ENCODE data around the gene MINDY3.
"Not testable (repeated sequence)": the region's sequence is repeated elsewhere in the genome, so short reads cannot be mapped to it uniquely, and the experiment has no call there.

MINDY3 gene

DNA sequence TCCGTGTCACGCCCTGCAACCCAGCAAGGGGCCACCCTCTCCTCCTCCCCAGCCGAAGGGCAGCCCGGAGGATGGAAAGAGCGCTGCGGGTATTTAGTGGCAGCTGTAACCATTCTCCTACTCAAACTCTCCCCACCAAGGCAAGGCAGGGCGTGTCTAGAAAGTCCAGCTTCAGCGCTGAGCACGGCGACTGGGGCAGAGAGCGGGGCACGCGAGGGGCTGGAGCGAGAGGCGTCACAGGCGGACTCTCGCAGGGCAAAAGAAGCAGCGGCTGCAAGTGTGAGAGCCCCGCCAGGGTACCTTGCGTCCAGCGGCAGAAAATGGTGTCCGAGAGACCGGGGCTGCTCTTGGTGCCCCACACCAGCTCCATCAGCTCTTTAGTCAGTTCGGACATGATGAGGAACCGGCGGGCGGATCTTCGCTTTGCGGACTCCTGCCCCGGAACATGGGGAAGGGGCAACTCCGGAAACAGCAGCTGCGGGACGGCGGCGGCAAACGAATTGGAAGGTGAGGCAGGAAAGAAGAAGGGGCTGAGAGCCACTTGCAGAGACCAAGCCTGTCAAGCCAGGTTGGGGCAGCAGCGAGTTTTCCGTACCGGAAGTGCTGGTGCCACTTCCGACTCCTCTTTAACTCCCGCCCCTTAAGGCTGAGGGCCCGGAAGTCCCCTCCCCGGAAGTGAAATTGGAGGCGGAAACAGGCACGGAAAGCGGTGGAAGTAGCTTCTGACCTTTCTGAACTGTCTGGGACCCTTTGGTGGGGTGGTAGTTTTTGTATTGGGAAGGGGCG lies at the start of gene MINDY3:
TSS of gene MINDY3 (minus strand) at position 602 of the 786 bp plus-strand sequence. CDS start at position 394, 208 bp downstream.
- peak; percentile 79 for DNase-seq

DNA sequence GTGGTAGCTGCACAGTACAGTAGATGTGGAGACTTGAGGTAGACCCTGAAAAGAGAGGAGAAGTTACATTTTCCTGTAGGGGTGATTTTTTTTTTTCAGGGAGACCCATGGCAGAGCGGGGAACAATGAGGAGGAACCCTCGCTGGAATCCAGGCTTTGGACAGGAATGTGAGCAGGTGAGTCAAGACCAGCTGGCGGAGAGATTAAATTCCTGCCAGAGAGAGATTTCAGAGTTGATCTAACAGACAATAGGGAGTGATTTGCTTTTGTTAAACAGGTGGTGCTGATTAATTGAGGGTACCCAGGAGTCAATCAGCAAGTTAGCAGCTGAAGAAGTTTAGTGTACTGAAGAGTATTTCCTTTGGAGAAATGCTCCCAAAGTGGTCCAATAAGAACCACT lies 41.6 kb upstream of the MINDY3 start:
- DNase-seq, result no peak

DNA sequence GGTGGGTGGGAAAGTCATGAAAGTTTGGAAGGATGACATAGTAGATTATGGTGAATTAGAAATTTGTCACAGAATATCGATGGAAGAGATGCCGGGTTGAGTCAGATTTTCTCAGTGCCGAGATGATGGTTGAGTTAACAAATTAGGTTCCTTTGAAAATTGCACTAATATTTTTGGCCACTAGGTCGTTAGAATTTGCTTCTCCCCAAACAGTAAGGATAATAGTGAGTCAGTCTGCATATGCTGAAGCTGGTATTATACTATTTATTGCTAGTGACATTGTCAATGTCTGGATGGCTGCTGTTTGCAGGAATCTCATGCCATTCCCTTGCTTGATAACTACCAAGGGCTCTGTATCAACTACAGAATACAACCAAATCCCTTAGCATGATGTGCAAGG lies 37.7 kb upstream of the MINDY3 start:
- DNase-seq, result no peak

DNA sequence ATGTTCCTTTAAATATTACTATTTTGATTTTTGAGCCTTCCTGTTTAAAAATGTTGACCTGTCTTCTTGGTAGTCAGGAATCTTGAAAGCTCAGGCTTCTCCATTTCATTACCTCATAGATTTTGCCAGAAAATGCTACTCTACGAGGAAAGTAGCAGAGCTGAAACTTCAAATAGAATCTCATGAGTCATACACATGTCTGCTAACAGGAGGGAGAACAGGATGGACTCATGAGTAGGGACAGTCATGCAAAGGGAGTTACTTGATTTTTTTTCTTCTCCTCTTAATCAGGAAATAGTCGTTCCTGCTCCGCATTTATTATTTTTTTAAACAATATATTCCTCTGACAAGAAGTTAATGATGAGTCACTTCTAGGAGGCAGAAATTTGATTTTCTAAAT lies 37.0 kb upstream of the MINDY3 start:
- no peak for DNase-seq

DNA sequence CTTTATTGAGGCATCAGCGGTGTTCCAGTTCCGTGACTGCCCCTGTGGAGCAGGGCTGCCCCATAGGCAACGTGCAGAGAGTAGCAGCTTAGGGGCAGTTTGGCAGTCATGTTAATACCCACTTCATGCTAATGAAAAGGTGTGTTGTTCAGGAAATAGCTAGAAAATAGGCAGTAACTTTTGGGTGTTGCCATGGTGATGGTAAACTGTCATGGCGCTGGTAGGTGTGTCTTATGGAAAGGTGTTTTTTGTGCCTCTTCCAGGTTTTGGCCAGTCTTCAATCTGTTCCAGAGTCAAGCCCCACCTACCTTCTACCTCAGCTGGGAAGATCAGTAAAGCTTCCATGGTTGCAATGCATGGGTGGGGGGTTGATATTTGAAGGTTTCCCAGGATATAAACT lies 36.3 kb upstream of the MINDY3 start:
- no peak for DNase-seq

DNA sequence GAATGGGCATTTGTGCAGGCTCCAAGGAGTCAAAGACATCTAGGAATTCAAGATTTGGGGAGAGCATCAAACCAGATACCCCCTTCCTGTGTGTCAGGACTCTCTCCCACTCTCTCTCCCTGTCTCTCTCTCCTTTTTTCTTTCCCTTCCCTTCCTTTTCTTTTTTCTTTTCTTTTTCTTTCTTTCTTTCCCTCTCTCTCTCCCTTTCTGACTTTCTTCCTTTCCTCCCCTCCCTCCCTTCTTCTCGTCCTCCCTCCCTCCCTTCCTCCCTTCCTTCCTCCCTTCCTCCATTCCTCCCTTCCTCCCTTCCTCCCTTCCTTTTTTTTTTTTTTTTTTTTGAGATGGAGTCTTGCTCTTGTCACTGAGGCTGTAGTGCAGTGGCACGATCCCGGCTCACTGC lies 24.1 kb upstream of the MINDY3 start:
- no peak for DNase-seq

DNA sequence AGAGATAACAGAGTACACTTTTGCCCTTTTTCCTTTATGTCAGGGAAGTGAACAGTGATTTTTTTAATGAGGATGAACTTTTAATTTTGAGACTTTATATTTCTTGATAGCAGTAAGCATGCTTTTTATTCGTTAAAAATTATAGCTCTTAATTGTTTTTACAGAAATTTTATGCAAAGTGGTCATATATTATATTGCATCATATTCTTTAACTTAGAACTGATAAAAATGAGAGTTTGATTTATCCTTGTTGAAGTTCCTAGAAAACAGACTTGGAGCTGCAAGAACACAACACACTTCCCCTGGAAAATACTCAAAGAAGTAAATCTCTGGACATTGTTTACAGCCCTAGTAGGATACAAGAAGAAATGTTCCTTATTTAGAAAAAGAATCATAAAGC lies 21.2 kb upstream of the MINDY3 start:
- no peak for DNase-seq

DNA sequence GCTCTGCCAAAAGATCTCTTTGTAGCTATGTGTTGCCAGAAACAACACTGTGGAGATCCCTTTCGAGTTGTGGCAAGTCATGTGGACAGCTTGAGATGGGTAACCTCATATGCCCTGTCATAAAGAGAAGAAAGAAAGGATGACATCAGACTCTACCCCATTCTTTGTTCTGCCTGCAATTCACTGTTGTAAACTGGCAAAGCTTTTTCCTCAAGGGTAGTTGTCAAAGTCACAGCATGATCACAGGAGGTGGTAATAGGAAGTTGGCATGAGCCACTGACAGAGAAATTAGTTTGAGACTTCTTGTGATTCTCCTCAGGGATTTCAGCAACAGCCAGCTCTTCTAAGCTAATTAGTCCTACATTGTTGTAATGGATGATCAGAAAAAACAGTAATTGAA lies 19.4 kb upstream of the MINDY3 start:
- DNase-seq, result no peak

DNA sequence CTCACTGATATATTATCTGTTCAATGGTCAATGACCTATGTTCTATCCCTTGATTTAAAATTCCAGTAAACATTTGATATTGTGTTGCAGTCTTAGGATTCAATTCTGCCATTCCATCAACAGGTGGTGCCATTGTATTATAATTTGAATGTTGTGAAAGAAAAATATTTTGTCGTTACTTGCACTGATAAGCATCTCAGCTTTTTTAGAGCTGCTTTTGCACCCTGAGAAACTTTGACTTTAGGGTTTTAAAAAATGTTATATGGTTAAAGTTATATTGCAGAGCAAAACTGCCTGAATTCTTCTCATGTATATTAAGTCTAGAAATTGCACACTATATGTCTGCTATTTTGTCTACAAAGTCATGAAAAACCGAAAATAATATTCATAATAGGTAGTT lies 18.8 kb upstream of the MINDY3 start:
- DNase-seq, result no peak

DNA sequence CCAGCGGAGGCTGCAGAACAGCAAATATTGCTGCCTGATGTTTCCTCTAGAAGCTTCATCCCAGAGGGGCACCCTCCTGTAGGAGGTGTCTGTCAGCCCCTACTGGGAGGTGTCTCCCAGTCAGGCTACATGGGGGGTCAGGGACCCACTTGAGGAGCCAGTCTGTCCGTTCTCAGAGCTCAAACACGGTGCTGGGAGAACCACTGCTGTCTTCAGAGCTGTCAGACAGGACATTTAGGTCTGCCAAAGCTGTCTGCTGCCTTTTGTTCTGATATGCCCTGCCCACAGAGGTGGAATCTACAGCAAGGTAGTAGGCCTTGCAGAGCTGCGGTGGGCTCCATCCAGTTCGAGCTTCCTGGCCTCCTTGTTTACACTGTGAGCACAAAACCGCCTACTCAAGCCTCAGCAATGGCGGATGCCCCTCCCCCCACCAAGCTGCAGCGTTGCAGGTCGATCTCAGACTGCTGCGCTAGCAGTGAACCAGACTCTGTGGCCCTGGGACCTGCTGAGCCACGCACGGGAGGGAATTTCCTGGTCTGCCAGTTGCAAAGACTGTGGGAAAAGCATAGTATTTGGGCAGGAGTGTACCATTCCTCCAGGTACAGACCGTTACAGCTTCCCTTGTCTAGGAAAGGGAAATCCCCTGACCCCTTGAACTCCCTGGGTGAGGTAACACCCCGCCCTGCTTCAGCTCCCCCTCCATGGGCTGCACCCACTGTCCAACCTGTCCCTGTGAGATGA lies 17.7 kb upstream of the MINDY3 start:
- DNase-seq, result no peak

DNA sequence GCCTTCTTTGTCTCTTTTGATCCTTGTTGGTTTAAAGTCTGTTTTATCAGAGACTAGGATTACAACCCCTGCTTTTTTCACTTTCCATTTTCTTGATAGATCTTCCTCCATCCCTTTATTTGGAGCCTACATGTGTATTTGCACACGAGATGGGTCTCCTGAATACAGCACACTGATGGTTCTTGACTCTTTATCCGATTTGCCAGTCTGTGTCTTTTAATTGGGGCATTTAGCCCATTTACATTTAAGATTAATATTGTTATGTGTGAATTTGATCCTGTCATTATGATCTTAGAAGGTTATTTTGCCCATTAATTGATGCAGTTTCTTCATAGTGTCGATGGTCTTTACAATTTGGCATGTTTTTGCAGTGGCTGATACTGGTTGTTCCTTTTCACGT lies 16.0 kb upstream of the MINDY3 start:
- not testable (repeated sequence) for DNase-seq

DNA sequence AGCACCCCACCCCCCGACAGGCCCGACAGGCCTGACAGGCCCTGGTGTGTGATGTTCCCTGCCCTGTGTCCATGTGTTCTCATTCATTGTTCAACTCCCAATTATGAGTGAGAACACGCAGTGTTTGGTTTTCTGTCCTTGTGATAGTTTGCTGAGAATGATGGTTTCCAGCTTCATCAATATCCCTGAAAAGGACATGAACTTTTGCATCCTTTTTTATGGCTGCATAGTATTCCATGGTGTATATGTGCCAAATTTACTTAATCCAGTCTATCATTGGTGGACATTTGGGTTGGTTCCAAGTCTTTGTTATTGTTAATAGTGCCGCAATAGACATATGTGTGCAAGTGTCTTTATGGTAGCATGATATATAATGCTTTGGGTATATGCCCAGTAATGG lies 12.3 kb upstream of the MINDY3 start:
- DNase-seq, result not testable (repeated sequence)

DNA sequence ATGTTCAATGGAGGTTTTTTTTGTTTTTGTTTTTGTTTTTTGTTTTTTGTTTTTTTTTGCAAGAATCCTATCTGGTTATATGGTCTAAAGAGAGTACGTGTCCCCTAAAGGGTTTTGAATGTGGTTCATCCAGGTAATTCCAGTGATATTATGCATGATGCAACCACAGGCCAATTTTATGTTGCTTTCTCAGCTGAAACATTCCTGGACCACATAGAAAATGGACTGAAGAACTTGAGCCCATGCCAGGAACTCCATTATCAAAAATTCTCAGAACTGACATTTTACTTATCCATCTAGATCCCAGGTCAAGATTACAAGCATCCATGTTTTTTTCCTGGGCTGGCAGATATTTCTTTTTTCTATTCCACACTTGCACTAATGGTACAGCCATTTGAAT lies 11.5 kb upstream of the MINDY3 start:
- no peak for DNase-seq

DNA sequence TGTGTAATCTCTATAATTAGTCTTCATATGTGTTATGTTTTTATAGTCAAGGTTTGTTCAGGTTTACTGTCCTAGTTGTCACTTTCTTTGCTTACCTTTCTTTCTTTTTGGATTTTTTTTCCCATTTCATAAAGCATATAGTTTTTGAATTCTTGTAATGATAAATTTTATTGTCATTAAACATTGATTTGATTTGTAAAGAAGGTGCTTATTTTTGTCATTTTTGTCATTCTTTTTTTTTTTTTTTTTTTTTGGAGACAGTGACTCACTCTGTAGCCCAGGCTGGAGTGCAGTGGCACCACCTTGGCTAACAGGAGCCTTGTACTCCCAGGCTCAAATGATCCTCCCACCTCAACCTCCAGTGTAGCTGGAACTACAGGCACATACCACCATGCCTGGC lies 9.6 kb upstream of the MINDY3 start:
- DNase-seq, result no peak

DNA sequence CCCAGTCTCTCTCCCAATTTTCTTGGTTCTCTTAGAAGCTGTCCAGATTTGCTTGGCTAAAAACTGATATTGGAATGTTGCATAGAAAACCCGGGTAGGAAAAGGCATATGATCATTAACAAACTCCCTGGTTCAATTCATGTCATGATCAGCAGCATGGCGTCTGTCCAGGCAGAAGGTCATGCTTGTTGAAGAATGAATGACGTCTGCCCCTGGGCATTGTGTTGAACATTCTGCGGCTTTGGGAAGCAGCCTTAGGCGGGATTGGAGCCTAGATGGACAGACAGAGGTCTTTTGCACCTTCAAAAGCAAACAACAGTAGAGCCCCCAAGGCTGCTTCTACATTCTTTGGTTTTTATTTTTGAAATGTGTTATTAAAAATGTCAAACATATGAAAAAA lies 7.7 kb upstream of the MINDY3 start:
- no peak for DNase-seq

DNA sequence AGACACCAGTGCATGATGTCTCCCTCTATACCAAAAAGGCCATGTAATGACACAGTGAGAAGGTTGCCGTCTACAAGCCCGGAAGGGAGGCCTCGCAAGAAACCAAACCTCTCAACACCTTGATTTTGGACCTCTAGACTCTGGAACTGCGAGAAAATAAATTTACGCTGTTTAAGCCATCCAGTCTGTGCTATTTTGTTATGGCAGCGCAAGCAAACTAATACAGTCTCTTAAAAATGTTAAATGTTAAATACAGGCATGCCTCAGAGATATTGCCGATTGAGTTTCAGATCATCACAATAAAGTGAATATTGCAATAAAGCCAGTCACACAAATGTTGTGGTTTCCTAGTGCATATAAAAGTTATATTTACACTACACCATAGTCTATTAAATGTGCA lies 5.0 kb upstream of the MINDY3 start:
- no peak for DNase-seq

DNA sequence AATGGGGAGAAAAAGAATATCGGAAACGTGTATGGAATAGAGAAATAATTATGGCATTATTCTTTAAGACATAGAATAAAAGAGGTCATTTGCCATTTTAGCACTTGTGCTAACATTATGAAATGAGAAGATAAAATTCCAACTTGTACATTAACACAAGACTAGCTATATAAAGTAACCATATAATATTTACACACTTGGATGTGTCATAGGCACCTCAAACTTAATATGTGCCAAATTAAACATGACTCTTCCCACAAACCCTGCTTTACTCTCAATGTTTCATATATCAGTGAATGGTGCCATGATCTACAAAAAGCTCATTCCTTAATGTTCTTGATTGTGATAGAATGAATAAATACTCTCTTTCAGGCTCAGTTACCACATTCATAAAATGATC lies 4.1 kb upstream of the MINDY3 start:
- no peak for DNase-seq

DNA sequence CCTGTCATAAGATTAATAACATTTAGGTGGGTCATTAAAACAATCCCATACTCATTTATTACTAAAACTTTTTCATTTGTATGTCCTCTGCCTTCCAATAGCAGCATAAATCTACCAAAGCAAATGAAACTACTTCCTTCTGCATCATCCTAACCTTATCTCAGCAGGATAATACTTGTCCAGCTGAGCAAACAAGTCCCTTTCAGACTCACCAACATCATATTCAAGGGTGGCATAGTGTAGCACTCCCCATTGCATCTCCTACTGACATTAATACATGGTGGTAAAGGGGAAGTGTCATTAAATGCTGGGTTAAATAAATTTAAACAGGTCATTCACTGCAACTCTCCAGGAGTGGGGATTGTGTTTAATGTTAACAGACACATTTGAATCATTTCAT lies 3.4 kb upstream of the MINDY3 start:
- DNase-seq, result no peak

DNA sequence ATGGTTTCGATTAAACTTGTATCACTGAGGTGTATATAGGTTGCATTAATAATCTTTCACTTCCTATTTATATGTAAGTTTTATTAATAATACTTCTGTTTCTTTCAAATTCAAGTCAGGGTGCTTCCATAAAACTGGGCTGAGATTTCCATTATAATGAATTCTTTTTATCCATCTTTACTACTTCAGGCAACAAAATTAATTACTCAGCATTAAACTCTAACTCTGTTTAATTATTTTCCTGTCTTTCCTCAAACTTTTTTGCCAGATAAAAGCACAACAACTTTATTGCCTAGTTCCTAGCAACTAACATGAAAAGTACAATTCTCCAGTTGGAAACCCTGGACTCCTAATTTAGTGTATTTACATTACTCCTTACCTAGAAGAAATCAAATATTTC lies 3.0 kb upstream of the MINDY3 start:
- no peak for DNase-seq

DNA sequence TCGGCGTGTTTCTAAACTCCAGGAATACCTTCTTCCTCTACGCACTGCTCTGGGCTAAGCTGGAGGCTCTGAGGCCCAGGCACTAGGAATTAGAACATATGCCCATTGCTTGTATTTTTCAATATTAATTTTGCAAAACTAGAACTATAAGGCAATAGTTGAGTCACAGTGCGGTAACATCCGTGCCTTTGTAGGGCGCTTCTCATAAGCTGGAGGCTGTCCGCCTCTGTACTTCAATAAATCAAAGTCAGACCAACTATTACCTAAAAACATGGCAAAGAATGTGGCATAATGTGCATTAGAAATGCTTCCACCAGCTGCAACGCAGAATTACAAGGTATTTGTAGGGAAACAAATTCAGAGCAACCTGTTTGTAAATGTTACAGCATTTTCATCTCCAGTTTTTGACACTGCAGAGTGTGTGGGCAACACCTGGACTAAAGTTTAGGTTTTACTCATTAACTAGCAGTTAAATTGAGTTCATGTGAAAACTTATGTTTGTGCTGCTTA lies 440 bp upstream of the MINDY3 start:
- DNase-seq, result no peak

DNA sequence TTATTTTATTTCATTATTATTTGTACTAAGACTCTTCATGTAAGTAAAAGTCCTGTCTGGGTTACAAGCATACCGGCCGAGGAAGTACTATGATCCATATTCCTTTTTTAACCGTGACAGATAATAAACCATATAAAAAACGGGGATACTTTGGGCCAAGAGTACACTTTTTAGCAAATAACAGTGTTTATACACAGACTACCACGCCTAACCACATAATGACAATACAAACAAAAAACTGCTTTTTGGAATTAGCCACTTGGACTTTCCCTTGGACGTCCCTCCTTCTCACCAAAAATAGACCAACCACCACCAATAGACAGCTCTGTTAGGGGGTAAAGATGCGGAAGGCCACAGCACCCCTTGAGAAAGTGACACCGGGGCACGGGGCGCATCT lies 800 bp downstream of the MINDY3 start:
- DNase-seq, result no peak

DNA sequence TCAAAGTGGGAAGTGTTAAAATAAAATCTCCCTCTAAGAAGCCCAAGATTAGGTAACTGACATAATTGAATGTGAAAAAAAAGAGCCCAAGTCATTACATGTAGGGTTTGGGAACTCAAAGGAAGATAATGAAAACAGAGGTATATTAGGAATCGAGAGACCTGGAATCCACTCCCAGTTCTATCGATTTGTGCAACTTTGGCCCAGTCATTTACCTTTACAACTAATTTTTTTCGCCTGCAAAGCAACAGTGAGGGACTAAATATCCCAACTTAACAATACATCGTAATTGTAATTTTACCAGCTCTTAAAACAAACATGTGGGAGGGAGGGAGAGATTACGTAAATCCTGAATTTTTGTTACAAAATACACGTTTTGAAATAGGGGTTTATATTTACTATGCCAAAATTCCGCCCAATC lies 1.4 kb downstream of the MINDY3 start:
- DNase-seq, result no peak

DNA sequence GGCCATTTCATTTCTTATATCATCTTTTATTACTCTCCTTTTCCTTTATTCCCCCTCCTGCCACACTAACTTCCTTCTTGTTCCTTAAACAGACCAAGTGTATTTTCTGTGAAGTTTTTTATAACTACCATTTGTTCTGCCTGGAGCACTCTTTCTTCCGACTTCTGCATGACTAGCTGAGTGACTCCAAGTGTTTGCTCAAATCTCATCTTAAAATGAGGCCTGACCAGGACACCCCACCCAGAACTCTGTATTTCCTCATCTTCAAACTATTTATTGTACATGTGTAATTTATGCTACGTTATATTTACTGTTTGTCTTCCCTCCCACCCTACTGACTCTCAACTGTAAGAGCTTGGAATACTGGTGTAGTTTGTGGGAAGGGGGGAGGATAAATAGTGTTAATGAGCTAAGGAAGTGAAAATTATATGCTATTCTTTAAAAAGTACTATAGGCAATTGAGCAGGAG lies 3.2 kb downstream of the MINDY3 start:
- DNase-seq, result no peak

DNA sequence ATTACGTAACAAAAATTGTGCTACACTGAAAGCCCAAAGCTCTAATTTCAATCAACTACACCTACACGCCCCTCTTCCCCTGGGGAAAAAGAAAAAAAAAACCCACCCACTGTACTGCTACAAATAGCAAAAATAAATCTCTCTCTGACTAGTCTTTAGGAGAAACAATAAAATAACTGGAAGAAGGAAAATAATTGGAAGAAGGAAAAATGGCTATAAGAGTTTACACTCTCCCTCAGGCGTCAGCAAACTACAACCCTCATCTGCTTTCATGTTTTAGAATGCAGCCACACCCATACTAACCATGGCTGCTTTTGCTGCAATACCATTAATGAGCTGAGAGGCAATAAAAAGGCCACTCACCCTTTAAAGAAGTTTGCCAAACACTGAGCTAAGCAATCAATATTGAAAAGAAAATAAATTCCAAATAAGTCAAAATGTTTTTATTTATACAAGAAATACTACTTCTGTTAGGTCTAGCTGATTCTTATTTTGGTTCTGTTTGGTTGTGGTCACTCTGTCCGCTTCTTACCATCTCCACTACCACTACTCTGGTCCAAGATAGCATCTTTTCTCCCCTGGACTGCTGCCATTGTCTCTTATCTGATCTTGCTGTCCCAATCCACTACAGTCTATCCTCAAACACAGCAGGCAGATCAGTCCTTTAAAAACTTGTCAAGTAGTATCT lies 3.8 kb downstream of the MINDY3 start:
- no peak for DNase-seq

Data from activated T-cell treated with anti-CD3 and anti-CD28 coated beads for 4 hours (primary cell).